ENCODE results near the gene OSBPL3. TPM values are rescaled to one million over a fixed set of nuclear protein-coding genes. Genes with fewer than 3 reads are reported as not detected.

Gene OSBPL3
- total and polyA plus RNA-seq, 4 experiments from 2014 or later, result 6.9 to 72.7 (median 40.5) TPM

DNA sequence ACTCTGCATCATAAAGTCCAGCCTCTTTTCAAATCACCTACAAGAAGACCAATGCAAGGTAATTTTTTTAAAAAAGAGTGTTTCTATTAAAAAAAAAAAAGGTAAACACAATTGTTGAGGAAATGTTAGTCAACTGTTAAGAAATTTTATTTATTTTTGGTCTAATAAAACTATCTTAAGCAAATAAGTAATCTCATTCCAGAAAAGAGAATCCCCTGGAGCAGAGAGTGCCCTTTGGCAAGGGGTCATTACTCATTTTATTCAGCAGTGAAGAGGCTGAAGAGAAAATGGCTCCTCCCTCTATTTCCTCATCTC, 159.3 kb downstream of the OSBPL3 start:
- H3K9me3 ChIP-seq (ENCODE audit: control insufficient read depth in 1 of 2, low read length in 2 of 2), result no peaks in the 10 kb centered on the region
- H3K27ac Mint-ChIP-seq, result peak overlapping the region; percentile 88 to 100 (median 98)
- peaks cover 35 to 61% (median 48%) of the 10 kb centered on the region in 4 donors for H3K4me1 Mint-ChIP-seq
- peaks cover 48% of the 10 kb centered on the region for H3K4me1 ChIP-seq (ENCODE audit: insufficient read depth, low read length)
- no peaks in the 10 kb centered on the region for H3K9me3 Mint-ChIP-seq
- no peaks in the 10 kb centered on the region for H3K27me3 Mint-ChIP-seq
- no peak for DNase-seq
- H3K4me3 Mint-ChIP-seq, result peak overlapping the region; percentile 78 to 90 (median 84)
- peaks cover 15% of the 10 kb centered on the region for H3K36me3 ChIP-seq (ENCODE audit: insufficient read depth, low read length)
- peaks cover 15 to 31% of the 10 kb centered on the region in 2 donors for H3K36me3 Mint-ChIP-seq
- H3K27ac ChIP-seq (ENCODE audit: low read depth, low read length), result peak overlapping the region; percentile 78
- H3K27me3 ChIP-seq (ENCODE audit: insufficient read depth, low read length), result no peaks in the 10 kb centered on the region
- H3K4me3 ChIP-seq (ENCODE audit: low read length in 2 of 2), result peak overlapping the region in 1 of 2 donors; percentile 23
- ChIA-PET CTCF (ENCODE audit: partially characterized antibody) (interaction anchor here (0.6 to 5.6 kb wide), 55 partner anchors 8 to 1278 kb away, joined by 3 to 135 read pairs (median 6); partner anchors contain the start of genes CYCS and OSBPL3), POLR2A (ENCODE audit: partially characterized antibody) (interaction anchor here (0.7 to 4.1 kb wide), 31 partner anchors 10 to 305 kb away, joined by 3 to 164 read pairs (median 6); partner anchors contain the start of genes CYCS and OSBPL3)
- intact Hi-C loops (cut with micrococcal nuclease), result loop anchor here (1.0 to 5.0 kb wide), 8 partner anchors 16 to 273 kb away; partner anchors contain the start of genes OSBPL3 and PALS2

DNA sequence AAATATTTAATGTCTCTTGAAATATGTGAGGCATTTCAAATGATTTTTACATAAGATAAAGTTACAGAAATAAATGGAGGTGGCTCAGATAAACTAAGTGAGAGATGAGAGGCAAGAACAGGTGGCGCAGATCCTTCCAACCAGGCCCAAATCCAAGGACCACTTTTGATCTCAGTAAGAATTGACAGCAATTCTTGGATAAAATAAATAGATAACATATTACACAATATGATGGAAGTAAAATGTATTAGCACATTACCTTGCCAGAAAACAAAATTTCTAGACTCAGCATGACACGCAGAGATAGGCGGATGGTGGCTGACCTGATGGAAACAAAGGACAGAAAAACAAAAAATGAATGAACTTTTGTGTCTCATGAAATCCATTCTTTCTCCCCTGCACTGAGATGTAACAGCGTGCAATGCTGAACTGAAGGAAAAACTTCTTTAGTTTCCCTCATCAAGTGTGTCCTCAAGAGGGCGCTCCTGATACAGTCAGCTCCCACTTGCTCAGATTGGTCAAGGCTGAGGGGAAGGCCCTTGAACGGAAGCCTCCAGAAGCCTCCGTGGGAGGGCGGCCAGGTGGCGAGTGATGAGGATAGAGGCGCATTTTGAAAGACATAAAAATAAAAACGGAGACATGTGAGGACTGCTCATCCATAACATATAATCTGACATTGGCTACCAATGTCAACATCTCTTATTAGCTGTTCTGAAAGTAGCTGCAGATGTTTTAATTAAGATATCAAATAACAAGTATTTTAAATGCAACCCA, 159.9 kb downstream of the OSBPL3 start:
- DNase-seq, result peak; percentile 70 to 81 (median 74)
- Mint-ChIP-seq H3K36me3 (peaks cover 17 to 37% of the 10 kb centered on the region in 2 donors), H3K27me3 (no peaks in the 10 kb centered on the region), H3K4me1 (peaks cover 29 to 55% (median 42%) of the 10 kb centered on the region in 4 donors), H3K9me3 (no peaks in the 10 kb centered on the region), H3K27ac (peak overlapping the region; percentile 88 to 100 (median 98)), H3K4me3 (peak overlapping the region; percentile 78 to 90 (median 84))
- CTCF ChIA-PET (ENCODE audit: partially characterized antibody), result interaction anchor here (0.7 to 5.6 kb wide), 53 partner anchors 8 to 307 kb away, joined by 3 to 135 read pairs (median 6); partner anchors contain the start of genes CYCS and OSBPL3
- Histone ChIP-seq H3K4me3 (ENCODE audit: low read length in 2 of 2) (peak overlapping the region in 1 of 2 donors; percentile 23), H3K27me3 (ENCODE audit: insufficient read depth, low read length) (no peaks in the 10 kb centered on the region), H3K27ac (ENCODE audit: low read depth, low read length) (peak overlapping the region; percentile 78), H3K9me3 (ENCODE audit: control insufficient read depth in 1 of 2, low read length in 2 of 2) (no peaks in the 10 kb centered on the region), H3K4me1 (ENCODE audit: insufficient read depth, low read length) (peaks cover 42% of the 10 kb centered on the region), H3K36me3 (ENCODE audit: insufficient read depth, low read length) (peaks cover 20% of the 10 kb centered on the region)
- intact Hi-C loops (cut with micrococcal nuclease), result loop anchor here (1.0 to 5.0 kb wide), 4 partner anchors 59 to 273 kb away; partner anchors contain the start of gene PALS2
- POLR2A ChIA-PET (ENCODE audit: partially characterized antibody), result interaction anchor here (0.7 to 4.1 kb wide), 23 partner anchors 10 to 305 kb away, joined by 3 to 164 read pairs (median 6); partner anchors contain the start of genes CYCS and OSBPL3

DNA sequence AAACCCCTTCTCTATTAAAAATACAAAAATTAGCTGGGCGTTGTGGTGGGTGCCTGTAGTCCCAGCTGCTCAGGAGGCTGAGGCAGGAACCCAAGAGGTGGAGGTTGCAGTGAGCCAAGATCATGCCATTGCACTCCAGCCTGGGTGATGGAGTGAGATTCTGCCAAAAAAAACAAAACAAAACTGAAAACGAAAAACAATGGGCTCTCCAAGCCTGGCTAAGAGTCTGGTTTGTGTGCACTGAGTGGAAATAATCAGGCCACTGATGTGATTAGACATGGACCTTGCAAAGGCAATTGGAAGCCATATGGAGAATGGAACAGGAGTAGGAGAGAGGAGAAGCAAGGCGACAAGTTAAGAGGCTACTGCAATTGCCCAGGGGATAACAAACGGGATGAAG, 162.6 kb downstream of the OSBPL3 start:
- CTCF ChIA-PET (ENCODE audit: partially characterized antibody), result interaction anchor here (1.6 to 12.6 kb wide), 5 partner anchors 162 to 278 kb away, joined by 3 to 414 read pairs (median 11); partner anchors contain the start of gene OSBPL3
- H3K4me1 Mint-ChIP-seq, result peaks cover 20 to 35% (median 25%) of the 10 kb centered on the region in 4 donors

DNA sequence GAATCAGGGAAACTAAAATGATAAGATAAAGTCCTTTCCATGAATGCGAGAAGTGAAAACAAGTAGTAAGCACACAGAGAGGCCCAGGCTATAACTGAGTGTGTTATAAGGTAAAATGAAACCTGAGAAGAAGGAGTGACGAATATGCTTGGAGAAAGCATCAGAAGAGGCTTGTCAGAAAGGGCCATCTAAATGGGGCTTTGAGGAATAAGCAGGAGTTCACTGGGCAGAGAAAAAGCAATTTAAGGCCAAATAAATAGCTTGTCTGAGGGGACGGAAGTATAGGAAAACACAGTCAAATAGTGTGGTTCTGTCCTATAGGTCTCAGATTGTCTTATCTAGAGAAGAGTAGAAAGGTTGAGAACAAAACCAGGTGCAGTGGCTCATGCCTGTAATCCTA, 163.1 kb downstream of the OSBPL3 start:
- CTCF ChIA-PET (ENCODE audit: partially characterized antibody), result interaction anchor here (1.1 to 12.6 kb wide), 9 partner anchors 9 to 279 kb away, joined by 3 to 414 read pairs (median 7); partner anchors contain the start of gene OSBPL3
- Histone ChIP-seq H3K27ac (ENCODE audit: low read depth, low read length) (no peak overlapping the region), H3K4me1 (ENCODE audit: insufficient read depth, low read length) (peaks cover 24% of the 10 kb centered on the region), H3K36me3 (ENCODE audit: insufficient read depth, low read length) (peaks cover 30% of the 10 kb centered on the region), H3K27me3 (ENCODE audit: insufficient read depth, low read length) (no peaks in the 10 kb centered on the region), H3K4me3 (ENCODE audit: low read length in 2 of 2) (no peak overlapping the region), H3K9me3 (ENCODE audit: control insufficient read depth in 1 of 2, low read length in 2 of 2) (no peaks in the 10 kb centered on the region)
- Mint-ChIP-seq H3K36me3 (peaks cover 28 to 58% of the 10 kb centered on the region in 2 donors), H3K4me3 (no peak overlapping the region), H3K4me1 (peaks cover 20 to 31% (median 23%) of the 10 kb centered on the region in 4 donors), H3K9me3 (no peaks in the 10 kb centered on the region), H3K27ac (peak overlapping the region in 5 of 7 donors; percentile 7 to 76 (median 47)), H3K27me3 (no peaks in the 10 kb centered on the region)
- POLR2A ChIA-PET (ENCODE audit: partially characterized antibody), result interaction anchor here (0.5 kb wide), 1 partner anchor 253 kb away, joined by 3 read pairs; no protein-coding TSS in a partner anchor
- intact Hi-C loops (cut with micrococcal nuclease), result no loop called here
- no peak for DNase-seq

More for the DNA sequence above, 162.6 kb downstream of the OSBPL3 start:
- Histone ChIP-seq H3K4me3 (ENCODE audit: low read length in 2 of 2) (no peak overlapping the region), H3K27ac (ENCODE audit: low read depth, low read length) (no peak overlapping the region), H3K36me3 (ENCODE audit: insufficient read depth, low read length) (peaks cover 30% of the 10 kb centered on the region), H3K9me3 (ENCODE audit: control insufficient read depth in 1 of 2, low read length in 2 of 2) (no peaks in the 10 kb centered on the region), H3K4me1 (ENCODE audit: insufficient read depth, low read length) (peaks cover 28% of the 10 kb centered on the region), H3K27me3 (ENCODE audit: insufficient read depth, low read length) (no peaks in the 10 kb centered on the region)
- Mint-ChIP-seq H3K4me3 (no peak overlapping the region), H3K27me3 (no peaks in the 10 kb centered on the region), H3K36me3 (peaks cover 28 to 55% of the 10 kb centered on the region in 2 donors), H3K27ac (peak overlapping the region in 4 of 7 donors; percentile 13 to 85 (median 72)), H3K9me3 (no peaks in the 10 kb centered on the region)
- no peak for DNase-seq
- POLR2A ChIA-PET (ENCODE audit: partially characterized antibody), result interaction anchor here (0.5 kb wide), 1 partner anchor 253 kb away, joined by 3 read pairs; no protein-coding TSS in a partner anchor
- intact Hi-C loops (cut with micrococcal nuclease), result no loop called here

DNA sequence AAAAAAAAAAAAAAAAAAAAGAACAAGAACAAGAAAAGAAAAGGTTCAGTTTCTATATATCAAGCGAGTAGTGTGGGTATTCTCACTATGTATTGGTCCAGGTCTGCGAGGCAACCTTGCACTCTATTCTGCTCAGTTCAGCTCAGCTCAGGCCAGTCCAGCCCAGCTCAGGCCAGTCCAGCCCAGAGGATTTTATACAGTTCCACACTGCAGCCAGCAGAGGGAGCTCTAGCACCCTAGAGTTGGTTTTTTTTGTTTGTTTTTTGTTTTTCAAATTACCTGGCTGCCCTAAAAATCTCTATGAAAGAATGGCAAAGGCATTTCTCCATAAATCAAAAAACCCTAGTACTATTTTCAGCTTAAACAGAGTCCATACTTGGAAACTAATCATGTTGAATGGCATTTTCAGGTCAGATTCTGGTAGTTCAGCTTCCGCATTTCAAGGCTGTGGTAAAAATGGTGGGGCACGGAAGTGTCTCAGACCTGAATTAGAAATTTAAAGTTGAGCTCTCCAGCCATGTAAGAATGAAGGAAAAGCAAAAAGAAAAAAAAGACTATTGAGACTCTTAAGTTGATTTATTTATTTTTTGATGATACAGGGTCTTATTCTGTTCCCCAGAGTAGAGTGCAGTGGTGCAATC, 167.6 kb downstream of the OSBPL3 start:
- intact Hi-C loops (cut with micrococcal nuclease), result loop anchor here (1.0 kb wide), 3 partner anchors 258 to 286 kb away; no protein-coding TSS in a partner anchor
- Histone ChIP-seq H3K4me3 (ENCODE audit: low read length in 2 of 2) (no peak overlapping the region), H3K27ac (ENCODE audit: low read depth, low read length) (no peak overlapping the region), H3K27me3 (ENCODE audit: insufficient read depth, low read length) (no peaks in the 10 kb centered on the region), H3K36me3 (ENCODE audit: insufficient read depth, low read length) (peaks cover 63% of the 10 kb centered on the region), H3K4me1 (ENCODE audit: insufficient read depth, low read length) (no peaks in the 10 kb centered on the region), H3K9me3 (ENCODE audit: control insufficient read depth in 1 of 2, low read length in 2 of 2) (no peaks in the 10 kb centered on the region)
- peak; percentile 25 to 49 (median 38) for DNase-seq
- H3K9me3 Mint-ChIP-seq, result no peaks in the 10 kb centered on the region
- H3K27ac Mint-ChIP-seq, result peak overlapping the region in 2 of 7 donors; percentile 22 to 23
- H3K27me3 Mint-ChIP-seq, result no peaks in the 10 kb centered on the region
- H3K4me3 Mint-ChIP-seq, result no peak overlapping the region
- ChIA-PET CTCF (ENCODE audit: partially characterized antibody) (interaction anchor here (0.7 to 12.6 kb wide), 69 partner anchors 9 to 365 kb away, joined by 3 to 414 read pairs (median 4); partner anchors contain the start of genes CYCS and OSBPL3), POLR2A (ENCODE audit: partially characterized antibody) (interaction anchor here (0.8 to 2.6 kb wide), 3 partner anchors 167 to 282 kb away, joined by 3 to 8 read pairs (median 3); partner anchors contain the start of gene OSBPL3)
- peaks cover 62 to 81% of the 10 kb centered on the region in 2 donors for H3K36me3 Mint-ChIP-seq
- H3K4me1 Mint-ChIP-seq, result peaks cover 0 to 3% (median under 1%) of the 10 kb centered on the region in 4 donors

DNA sequence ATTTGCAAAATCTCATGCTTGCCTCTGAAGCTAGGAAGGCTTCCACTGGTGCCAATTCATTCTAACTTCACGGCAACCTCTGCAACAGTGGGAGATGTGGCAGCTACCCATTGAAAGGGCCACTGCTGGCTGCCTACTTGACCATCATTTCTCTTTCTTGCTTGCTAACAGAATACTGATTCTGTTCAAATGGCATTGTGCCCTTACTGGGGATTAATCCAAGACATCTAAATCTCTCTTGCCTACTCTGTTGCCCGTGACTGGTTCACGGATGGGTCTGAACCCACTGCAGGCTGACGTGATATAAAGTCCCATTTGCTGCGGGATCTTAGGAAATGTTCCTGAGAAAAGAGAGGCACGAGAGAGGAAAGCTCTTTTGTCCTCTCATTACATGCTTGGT, 171.5 kb downstream of the OSBPL3 start:
- ChIA-PET CTCF (ENCODE audit: partially characterized antibody) (interaction anchor here (1.0 to 12.6 kb wide), 3 partner anchors 8 to 287 kb away, joined by 3 to 414 read pairs (median 3); no protein-coding TSS in a partner anchor), POLR2A (ENCODE audit: partially characterized antibody) (no interaction called here)
- Mint-ChIP-seq H3K27ac (no peak overlapping the region), H3K4me1 (peaks cover 0 to 3% (median 0%) of the 10 kb centered on the region in 4 donors), H3K36me3 (peaks cover 61 to 77% of the 10 kb centered on the region in 2 donors), H3K4me3 (no peak overlapping the region), H3K27me3 (no peaks in the 10 kb centered on the region), H3K9me3 (no peaks in the 10 kb centered on the region)
- peaks cover 56% of the 10 kb centered on the region for H3K36me3 ChIP-seq (ENCODE audit: insufficient read depth, low read length)
- intact Hi-C loops (cut with micrococcal nuclease), result no loop called here
- H3K27ac ChIP-seq (ENCODE audit: low read depth, low read length), result no peak overlapping the region
- DNase-seq, result no peak
- no peaks in the 10 kb centered on the region for H3K4me1 ChIP-seq (ENCODE audit: insufficient read depth, low read length)
- H3K9me3 ChIP-seq (ENCODE audit: control insufficient read depth in 1 of 2, low read length in 2 of 2), result no peaks in the 10 kb centered on the region
- no peak overlapping the region for H3K4me3 ChIP-seq (ENCODE audit: low read length in 2 of 2)
- H3K27me3 ChIP-seq (ENCODE audit: insufficient read depth, low read length), result no peaks in the 10 kb centered on the region
